ENCODE results near the gene NAA16. TPM values are rescaled to one million over a fixed set of nuclear protein-coding genes. Genes with fewer than 3 reads are reported as not detected.

Gene NAA16
- total and polyA plus RNA-seq, 9 donors = 14.5 to 31.1 (median 25.9) TPM

- no peak for TF ChIP-seq EP300 (IDR thresholded peaks at IDR 0.05)
- no peak for TF ChIP-seq CTCF (IDR thresholded peaks at IDR 0.05)
- no peak for TF ChIP-seq POLR2A (IDR thresholded peaks at IDR 0.05)
- WGBS, 3 donors = 90 to 92% (median 92%) methylated on average over 7 of the region's 7 CpGs
- no peaks in the 10 kb centered on the region for H3K4me1 ChIP-seq (ENCODE audit: insufficient read depth)
- intact Hi-C loops (cut with DNase I) = no loop called here
- no peak overlapping the region for H3K4me3 ChIP-seq
- no peak overlapping the region for H3K27ac ChIP-seq
- no peak for DNase-seq
- no peaks in the 10 kb centered on the region for H3K27me3 ChIP-seq
- H3K36me3 ChIP-seq = no peaks in the 10 kb centered on the region
- no peaks in the 10 kb centered on the region for H3K9me3 ChIP-seq
Measured at GRCh38 chr13:41291246-41291645, 19.8 kb upstream of the NAA16 start.

- Histone ChIP-seq H3K4me1 (ENCODE audit: insufficient read depth) (no peaks in the 10 kb centered on the region), H3K27ac (no peak overlapping the region), H3K36me3 (no peaks in the 10 kb centered on the region), H3K9me3 (no peaks in the 10 kb centered on the region), H3K27me3 (no peaks in the 10 kb centered on the region), H3K4me3 (no peak overlapping the region)
- WGBS, 3 donors = 77 to 84% (median 81%) methylated on average over 1 of the region's 1 CpG
- intact Hi-C loops (cut with DNase I) = no loop called here
- TF ChIP-seq CTCF (IDR thresholded peaks at IDR 0.05) (no peak), POLR2A (IDR thresholded peaks at IDR 0.05) (no peak), EP300 (IDR thresholded peaks at IDR 0.05) (no peak)
- no peak for DNase-seq
Measured at GRCh38 chr13:41293272-41293671, 17.8 kb upstream of the NAA16 start.

GRCh38 chr13:41294914-41295313 lies 16.2 kb upstream of the NAA16 start:
- no peak for DNase-seq
- Histone ChIP-seq H3K9me3 (no peaks in the 10 kb centered on the region), H3K27ac (no peak overlapping the region), H3K4me1 (ENCODE audit: insufficient read depth) (no peaks in the 10 kb centered on the region), H3K36me3 (no peaks in the 10 kb centered on the region), H3K27me3 (no peaks in the 10 kb centered on the region), H3K4me3 (no peak overlapping the region)
- WGBS, 3 donors = 90 to 94% (median 93%) methylated on average over 1 of the region's 1 CpG
- TF ChIP-seq CTCF (IDR thresholded peaks at IDR 0.05) = no peak
- TF ChIP-seq EP300 (IDR thresholded peaks at IDR 0.05) = no peak
- no peak for TF ChIP-seq POLR2A (IDR thresholded peaks at IDR 0.05)
- intact Hi-C loops (cut with DNase I) = no loop called here

GRCh38 chr13:41295973-41296372 lies 15.1 kb upstream of the NAA16 start:
- Histone ChIP-seq H3K27ac (no peak overlapping the region), H3K4me1 (ENCODE audit: insufficient read depth) (no peaks in the 10 kb centered on the region), H3K4me3 (no peak overlapping the region), H3K9me3 (no peaks in the 10 kb centered on the region), H3K27me3 (no peaks in the 10 kb centered on the region), H3K36me3 (no peaks in the 10 kb centered on the region)
- TF ChIP-seq EP300 (IDR thresholded peaks at IDR 0.05) = no peak
- no peak for TF ChIP-seq POLR2A (IDR thresholded peaks at IDR 0.05)
- TF ChIP-seq CTCF (IDR thresholded peaks at IDR 0.05) = no peak
- intact Hi-C loops (cut with DNase I) = no loop called here
- no peak for DNase-seq
- WGBS, 3 donors = 91 to 100% (median 93%) methylated on average over 1 of the region's 1 CpG
